Occipital lobe (tissue), 2 donors: Measurements from ENCODE around the gene GREB1. TPM values are rescaled to one million over a fixed set of nuclear protein-coding genes. Genes with fewer than 3 reads are reported as not detected.

ENCODE experiments used
- DNase-seq: peaks from one replicate; lab custom pipeline; 2025; lab: John Stamatoyannopoulos, UW
- total RNA-seq: library from RNA; depleted of rRNA; stranded (reverse); fragments of >200 nt; gene quantifications from one replicate; pipeline ENCODE4 v1.2.3, GENCODE V29; 2014

Gene GREB1
- total RNA-seq, 1 donor from 2014 or later, result 1.4 TPM

DNA sequence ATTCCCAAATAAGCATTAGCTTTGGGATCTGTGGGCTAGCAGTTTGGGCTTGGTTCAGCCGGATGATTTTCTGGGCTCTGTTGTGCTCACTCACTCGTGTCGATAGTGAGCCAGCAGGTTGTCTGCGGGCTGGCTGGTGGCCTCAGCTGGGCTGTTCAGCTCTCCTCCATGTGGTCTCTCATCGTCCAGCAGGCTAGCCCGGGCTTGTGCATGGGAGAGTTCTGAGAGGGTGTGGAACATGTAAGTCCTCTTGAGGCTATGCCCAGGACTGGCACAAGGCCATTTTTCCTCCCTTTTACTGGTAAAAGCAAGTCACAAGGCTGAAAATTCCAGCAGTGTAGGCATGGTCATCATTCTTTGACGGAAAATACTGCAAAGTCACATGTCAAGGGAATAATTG lies 97.6 kb downstream of the GREB1 start:
- DNase-seq, result no peak

DNA sequence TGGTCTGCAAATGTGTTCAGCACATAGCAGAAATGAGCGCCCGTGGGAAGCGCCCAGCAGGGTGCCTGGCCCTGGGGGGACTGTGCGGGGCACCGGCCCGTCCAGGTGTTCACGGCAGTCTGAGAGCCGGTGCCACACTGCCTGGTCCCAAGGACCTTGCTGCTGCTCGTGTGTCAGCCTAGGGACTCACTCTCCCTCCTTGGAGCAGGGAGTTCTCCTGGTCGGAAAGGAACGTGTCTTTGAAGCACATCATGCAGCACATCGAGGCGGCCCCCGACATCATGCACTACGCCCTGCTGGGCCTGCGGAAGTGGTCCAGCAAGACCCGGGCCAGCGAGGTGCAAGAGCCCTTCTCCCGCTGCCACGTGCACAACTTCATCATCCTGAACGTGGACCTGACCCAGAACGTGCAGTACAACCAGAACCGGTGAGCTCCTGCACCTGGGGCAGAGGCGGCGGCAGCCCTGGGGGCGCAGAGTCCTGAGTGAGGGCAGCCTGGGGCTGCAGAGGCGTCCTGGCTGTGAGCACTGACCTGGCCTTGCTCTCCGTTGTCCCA lies 100.2 kb downstream of the GREB1 start:
- DNase-seq, result no peak

DNA sequence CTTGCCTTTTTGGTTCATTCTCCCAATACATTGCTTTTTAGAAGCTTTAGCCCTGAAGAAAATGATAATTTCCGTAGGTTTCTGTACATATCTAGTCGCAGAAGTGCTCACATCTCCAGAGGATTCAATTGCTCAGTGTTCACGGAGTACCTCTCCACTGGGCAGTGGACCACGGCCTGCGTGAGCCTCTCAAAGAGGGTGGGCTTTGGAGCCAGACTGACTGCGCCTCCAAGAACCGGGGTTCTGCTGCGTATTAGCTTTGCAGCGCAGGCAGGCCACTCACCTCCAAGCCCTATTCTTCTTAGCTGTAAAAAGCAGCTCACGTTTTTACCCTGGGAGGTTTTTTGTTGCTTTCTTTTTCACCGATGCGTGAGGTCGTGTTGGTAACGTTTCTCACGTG lies 100.7 kb downstream of the GREB1 start:
- no peak for DNase-seq

DNA sequence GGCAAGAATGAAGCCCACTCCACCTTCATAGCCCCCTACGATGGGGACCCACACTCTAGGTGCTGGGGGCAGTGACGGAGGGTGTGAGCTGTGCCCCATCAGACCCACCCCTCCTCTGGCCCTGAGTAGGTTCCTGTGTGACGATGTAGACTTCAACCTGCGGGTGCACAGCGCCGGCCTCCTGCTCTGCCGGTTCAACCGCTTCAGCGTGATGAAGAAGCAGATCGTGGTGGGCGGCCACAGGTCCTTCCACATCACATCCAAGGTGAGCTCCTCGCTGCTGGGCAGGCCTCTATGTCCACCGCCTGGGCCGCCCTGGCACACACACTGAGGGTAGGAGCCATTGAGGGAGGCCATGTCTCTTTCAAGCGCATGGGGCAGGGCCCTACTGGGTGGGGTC lies 101.3 kb downstream of the GREB1 start:
- no peak for DNase-seq

DNA sequence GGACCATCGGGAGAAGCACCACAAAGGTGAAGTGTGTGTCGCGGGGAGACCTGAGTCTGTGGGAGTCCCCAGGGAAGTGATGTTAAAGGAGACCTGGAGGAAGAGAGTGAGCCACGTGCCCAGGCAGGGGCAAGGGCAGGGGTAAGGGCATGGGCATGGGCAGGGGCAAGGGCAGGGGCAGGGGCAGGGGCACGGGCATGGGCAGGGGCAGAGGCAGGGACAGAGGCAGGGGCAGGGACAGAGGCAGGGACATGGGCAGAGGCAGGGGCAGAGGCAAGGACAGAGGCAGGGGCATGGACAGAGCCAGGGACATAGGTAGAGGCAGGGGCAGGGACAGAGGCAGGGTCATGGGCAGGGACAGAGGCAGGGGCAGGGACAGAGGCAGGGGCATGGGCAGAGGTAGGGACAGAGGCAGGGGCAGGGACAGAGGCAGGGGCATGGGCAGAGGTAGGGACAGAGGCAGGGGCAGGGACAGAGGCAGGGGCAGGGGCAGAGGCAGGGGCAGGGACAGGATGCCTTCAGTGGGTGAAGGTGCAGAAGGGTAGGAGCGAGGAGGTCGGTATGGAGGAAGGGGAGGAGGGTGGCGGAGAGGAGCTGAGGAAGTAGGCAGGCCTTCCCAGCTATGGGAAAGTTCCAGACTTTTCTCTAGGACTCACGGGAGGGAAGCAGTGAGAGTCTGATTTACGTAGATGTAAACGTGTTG lies 102.9 kb downstream of the GREB1 start:
- no peak for DNase-seq

DNA sequence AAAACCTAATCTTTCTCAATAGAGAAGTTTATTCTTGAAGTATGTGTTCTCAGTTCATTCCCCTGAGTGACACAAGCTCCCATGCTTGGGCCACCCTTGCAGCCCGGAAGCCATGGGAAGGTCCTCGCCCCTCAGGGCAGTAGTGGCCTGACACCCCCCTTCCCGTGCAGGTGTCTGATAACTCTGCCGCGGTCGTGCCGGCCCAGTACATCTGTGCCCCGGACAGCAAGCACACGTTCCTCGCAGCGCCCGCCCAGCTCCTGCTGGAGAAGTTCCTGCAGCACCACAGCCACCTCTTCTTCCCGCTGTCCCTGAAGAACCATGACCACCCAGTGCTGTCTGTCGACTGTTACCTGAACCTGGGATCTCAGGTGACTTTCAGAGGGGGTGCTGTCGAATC lies 103.7 kb downstream of the GREB1 start:
- DNase-seq, result no peak

DNA sequence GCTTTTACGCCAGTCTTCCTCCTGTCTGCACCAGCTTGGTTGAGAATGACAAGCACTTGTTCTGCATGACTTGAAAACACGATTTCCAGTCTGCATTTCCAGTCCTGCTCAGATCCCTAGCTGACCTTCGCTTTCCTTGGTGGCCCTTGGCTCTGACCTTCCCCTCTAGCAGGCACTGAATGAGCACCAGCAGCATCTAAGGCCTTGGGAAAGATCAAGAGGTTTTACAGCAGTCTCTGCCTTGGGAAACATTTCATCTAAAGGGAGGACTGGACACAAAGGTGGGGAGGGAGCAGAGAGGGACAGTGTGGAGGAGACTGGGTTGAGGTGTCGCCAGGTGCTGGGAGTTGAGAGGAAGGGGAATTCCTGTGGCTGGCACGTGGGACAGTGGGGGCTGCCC lies 105.7 kb downstream of the GREB1 start:
- DNase-seq, result no peak

DNA sequence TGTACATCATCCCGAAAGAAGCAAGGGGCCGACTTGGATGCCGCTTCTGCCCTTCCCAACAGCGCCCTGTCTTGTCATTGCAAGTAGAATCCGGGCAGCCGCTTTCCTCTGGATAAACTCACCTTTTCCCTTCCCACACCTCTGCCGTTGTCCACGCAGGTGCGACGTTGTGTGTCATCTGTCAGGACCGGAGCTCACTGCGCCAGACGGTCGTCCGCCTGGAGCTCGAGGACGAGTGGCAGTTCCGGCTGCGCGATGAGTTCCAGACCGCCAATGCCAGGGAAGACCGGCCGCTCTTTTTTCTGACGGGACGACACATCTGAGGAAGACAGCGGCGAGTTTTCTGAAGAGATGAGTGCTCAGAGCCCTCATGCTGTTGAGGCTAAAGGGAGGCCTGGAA lies 106.3 kb downstream of the GREB1 start:
- DNase-seq, result no peak

DNA sequence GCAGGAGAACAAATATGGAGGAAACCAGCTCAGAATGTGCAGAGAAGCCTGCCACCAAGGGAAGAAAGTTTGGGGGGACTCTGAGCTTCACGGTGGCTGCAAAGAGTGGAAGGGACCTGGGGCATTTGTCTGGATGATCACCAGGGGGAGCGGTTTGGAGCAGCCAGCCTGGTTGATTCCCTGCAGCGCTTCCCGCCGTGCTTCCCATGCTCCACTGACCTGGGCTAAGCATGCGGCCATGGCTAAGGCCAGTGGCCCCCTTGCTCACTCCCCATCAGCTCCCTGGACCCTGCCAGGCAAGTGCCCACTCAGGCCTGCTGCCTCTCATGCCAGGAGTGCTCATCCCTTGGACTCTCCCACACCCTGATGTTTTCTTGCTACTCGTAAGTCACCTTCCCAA lies 109.1 kb downstream of the GREB1 start:
- DNase-seq, result no peak

DNA sequence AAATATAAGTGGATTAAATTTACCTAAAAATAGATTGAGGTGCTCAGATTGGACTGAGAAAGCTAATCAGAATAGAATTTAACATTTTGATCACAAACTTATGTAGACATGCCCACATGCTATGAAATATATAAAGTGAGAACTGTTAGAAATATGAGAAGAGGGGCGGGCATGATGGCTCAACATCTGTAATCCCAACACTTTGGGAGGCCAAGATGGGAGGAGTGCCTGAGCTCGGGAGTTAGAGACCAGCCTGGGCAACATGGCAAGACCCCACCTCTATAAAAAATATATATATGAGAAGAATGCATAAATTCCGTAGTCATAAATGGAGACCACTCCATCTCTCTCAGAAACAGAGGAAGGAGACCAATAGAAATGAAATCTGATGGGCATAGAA lies 110.4 kb downstream of the GREB1 start:
- DNase-seq, result no peak

DNA sequence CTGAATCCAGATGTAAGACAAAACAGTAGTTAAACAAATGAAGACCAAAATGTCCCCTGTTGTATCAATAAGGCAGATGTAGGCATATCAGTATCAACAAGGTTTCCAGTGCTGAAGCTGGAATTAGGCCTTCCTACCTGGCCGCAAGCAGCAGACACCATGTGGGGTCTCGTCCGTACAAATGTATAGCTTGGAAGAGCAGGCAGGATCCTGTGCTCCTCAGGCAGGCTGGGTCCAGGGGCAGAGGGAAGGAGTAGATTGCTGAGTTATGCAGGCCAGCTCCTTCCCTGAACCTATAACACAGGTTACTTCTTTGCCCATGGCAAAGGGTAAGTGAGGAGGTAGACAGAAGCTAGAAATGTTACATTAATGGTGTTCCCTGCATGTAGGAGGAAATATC lies 112.7 kb downstream of the GREB1 start:
- no peak for DNase-seq

DNA sequence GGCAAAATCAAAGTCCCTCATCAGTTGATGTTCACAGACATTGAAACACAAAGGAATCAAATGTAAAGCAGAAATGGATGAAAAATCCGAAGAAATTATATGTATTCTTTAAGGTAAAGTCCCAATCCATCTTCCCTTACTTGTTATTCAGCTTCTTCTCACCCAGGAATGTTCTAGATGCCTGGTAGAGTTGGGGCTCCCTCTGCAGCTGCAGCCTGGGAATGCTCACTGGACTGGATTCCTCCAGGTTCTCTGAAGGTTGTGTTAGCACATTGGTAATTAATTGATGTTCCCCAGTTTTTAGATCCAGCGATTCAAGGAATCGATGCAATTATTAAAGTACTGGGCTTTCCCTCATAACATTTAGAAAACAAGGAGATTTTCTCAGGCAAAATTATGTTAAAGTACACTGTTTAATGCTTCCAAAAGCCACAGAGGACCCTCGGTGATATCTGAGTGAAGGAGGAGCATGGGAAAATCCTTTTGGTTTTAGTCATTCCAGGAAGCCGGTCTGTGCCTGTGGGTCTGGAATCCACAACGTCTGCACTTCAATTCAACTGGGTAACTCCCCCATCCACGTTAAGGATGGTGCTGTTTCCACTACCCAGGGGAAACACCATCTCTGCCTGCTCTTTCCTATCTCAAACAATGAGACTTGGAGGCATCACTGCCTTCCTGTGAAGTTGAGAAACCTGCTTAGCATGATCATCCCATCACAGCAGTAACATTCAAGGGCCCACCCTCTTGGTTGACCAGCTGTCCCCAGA lies 114.2 kb downstream of the GREB1 start:
- no peak for DNase-seq

DNA sequence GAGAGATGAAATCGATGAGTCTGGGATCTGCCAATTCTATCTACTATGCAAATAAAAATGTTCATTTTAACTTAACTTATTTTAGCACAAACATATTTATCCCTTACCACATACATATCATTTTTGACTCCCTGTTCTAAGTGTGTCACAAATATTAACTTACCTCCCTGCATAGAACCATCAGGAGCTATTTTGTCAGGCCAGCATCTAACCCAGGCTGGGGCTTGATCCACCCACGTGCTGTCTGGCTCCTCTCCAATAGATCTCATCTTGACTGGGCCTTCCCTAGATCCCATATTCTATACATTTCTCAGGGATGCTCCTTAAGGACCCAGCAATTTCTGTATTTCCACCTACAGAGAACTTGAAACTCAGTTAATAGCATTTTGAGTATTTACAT lies 115.2 kb downstream of the GREB1 start:
- no peak for DNase-seq

DNA sequence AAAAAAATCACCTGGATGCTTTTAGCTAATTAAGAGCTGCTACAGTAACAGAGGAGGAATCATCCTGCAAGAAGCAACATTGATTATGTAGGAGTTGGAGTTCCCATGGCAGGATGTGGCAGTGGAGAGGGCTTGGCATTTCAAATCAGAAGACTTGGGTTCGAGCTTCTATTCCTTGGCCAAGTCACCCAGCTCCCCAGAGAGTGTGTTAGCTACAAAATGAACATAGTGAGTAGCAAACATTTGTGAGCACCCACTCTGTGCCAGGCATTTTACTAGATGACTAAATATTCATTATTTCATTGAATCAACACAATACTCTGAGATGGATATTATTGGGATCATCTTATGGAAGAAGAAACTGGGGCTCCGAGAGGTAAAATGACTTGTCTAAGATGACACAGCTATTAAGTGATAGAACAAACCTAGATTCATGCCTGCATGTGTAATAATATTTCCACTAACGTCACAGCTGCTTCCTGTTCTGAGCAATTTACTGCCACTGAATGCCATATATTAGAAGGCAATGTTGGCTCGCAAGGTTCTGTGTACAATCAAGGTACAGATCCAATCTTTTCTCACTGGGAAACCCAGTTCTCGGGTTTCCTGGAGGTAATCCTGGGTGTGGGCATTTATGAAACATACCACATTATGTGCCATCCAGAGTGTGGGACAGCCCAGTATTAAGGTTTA lies 118.2 kb downstream of the GREB1 start:
- DNase-seq, result no peak

DNA sequence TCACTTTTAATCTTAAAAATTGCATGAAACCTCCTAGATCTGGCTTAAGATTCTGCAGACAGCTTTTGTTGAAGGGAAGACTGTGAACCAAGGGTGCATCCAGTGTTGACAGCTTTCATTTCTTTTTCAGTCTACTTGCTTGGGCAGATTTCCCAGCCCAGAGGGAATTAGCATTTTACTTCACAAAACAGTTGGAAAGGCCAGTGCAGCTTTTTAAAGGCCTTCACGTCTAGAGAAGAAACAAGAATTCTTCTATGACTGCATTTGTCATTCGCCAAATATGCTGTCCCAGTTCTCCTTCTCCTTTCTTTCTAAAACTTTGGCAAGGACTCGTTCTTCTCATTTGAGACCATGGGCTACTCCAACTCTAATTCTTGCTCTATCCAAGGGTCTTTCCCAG lies 118.7 kb downstream of the GREB1 start:
- no peak for DNase-seq

DNA sequence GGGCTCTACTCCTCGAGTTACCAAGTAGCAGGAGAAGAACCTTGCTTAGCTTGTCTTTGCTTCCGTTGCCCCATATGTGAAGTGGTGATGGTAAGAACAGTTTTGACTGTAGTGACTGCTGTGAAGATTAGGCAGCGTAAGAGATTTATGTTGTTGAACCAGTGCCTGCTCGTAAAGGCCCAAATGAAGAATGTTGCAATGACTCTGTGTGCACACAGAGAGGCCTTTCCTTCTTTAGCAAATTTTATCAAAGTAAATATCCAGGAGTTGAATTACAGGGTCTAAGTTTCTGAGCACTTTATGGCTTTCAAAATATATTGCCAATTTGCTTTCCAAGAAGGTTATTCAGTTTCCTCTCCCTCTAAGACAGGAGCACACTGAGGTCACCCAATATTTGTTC lies 121.7 kb downstream of the GREB1 start:
- no peak for DNase-seq

DNA sequence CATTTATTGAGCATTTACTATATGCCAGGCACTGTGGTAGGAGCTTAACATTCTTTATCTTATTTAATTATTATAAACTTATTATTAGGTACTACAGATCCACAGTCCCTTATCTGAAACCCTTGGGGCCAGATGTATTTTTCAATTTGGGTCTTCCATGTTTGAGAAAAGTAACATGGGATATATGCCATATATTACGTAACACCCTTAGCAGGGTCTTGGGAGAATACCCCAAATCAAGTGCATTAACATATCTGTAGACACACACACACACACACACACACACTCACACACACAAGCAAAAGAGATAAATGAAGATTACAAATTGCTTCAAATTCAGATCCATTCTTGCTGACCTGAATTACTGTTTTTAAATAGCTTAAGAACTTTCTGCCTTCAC lies 122.4 kb downstream of the GREB1 start:
- no peak for DNase-seq

DNA sequence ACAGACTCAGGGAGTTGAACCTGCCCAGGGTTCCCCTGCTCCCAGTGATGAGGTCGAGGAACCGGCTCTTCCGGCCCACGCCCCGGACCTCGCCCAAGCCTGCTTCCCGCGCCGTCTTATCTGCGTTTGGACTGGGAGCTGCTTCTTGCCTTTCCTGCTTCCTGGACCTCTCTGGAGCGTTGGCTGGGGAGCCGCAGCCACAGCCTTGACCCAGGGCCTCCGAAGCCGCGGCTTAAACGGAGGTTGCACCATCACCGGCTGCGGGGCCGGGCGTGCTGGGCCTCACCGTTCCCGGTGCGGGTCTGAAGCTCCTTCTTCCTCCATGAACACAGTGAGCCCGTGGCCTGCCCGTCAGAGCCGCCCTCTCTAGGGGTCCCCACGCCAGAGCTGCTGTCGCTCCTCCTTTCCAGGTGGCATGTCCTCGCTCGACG lies 122.8 kb downstream of the GREB1 start:
- no peak for DNase-seq

DNA sequence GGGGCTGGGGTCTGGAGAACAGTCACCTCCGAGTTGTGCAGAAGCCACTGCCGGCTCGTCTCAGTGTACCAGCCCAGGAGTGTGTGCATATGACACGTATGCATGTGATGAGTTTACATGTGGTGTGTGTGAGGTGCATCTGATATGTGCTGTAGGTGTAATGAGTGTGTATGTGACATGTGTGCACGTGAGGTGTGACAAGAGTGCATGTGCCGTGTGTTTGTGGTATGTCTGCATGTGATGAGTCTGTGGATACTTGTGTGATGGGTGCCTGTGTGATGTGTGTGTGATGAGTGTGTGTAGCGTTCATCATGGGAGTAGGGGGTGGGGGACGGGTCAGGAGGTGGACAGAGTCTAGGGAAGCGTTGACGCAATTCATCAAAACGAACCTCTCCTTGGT lies 123.3 kb downstream of the GREB1 start:
- no peak for DNase-seq

DNA sequence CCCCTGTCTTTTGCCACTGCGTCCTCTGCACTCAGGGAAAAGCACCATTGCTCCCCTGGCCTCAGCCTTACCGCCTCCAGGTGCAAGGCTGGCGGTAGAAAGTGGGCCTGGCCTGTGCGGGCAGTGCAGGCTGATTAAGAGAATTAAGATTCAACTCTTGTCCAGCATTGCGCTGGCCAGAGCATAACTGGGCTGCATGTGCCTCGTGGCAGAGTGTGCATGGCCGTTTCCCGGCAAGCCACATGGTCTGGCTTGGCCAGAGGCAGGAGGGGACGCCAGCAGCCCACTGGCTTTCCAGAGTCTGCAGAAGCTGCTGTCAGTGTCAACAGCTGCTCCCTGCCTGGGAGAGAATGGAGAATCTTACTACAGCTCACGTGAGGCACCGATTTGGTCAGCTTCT lies 123.8 kb downstream of the GREB1 start:
- no peak for DNase-seq

DNA sequence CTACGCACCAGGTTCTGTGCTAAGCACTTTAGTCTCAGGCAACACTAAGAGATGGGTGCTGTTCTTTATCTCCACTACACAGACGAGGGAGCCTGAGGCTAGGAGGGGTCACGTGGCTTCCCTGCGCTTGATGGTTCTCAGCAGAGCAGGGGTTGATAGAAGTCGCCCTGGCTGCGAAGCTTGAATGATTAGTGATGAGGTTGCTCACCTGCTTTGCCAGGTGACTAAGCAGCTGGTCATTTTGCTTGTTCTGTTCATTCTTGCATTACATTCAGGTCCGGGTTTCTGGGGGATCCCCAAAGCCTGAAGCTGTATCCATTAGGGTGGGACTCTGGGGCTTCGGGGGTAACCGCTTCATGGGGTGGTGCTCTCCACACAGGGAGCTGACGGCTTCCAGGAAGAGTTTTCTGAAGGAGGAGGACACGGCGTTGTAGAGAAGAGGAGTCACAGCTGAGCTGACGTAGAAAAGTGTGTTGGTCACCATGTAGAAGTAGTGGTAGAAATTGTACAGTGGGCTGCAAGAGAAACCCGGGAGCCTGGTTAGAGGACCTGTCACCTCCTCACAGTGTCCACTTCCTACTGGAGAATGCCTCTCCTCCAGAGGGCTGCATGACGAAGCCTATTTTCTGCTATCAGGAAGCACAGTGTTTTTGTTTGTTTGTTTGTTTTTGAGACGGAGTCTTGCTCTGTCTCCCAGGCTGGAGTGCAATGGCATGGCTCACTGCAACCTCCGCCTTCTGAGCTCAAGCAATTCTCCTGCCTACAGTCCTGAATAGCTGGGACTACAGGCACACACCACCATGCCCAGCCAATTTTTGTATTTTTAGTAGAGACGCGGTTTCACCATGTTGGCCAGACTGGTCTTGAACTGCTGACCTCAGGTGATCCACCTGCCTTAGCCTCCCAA lies 124.6 kb downstream of the GREB1 start:
- DNase-seq, result no peak
